HepG2 (cell line): ENCODE data around the gene APOC1. TPM values are rescaled to one million over a fixed set of nuclear protein-coding genes. Genes with fewer than 3 reads are reported as not detected.

Source experiments
- AGO2 ChIP-seq: fragments of 200-400 bp; formaldehyde crosslinking; optimal IDR thresholded peaks from 2 replicates; pipeline ENCODE3; 2017; ENCODE audit warnings: mild to moderate bottlenecking, low read depth, low read length, moderate library complexity
- ASH2L ChIP-seq: fragments of 300-600, 200-600 bp; sonication (generic); IDR thresholded peaks from 2 replicates; pipeline ENCODE4 v1.7.0; 2017; ENCODE audit warnings: low read depth, mild to moderate bottlenecking, moderate library complexity, mixed read lengths, low read length; ENCODE audit not compliant: insufficient read length
- CEBPG ChIP-seq: IDR thresholded peaks from 2 replicates; pipeline ENCODE4 v1.6.1; 2016
- ELK4 ChIP-seq: sonication (generic); formaldehyde crosslinking; IDR thresholded peaks from 2 replicates; pipeline ENCODE4 v1.9.0; 2021; ENCODE audit warnings: missing genetic modification reagents, borderline replicate concordance
- HOXA3 ChIP-seq: sonication (generic); formaldehyde crosslinking; IDR thresholded peaks from 2 replicates; pipeline ENCODE4 v1.5.0; 2020; ENCODE audit warnings: missing genetic modification reagents
- MEIS1 ChIP-seq: sonication (generic); formaldehyde crosslinking; IDR thresholded peaks from 2 replicates; pipeline ENCODE4 v1.9.0; 2021; ENCODE audit warnings: mild to moderate bottlenecking, missing genetic modification reagents, moderate library complexity, borderline replicate concordance
- MIER3 ChIP-seq: IDR thresholded peaks from 2 replicates; pipeline ENCODE4 v1.6.1; 2016; ENCODE audit warnings: missing compliant biosample characterization, borderline replicate concordance
- MZF1 ChIP-seq: sonication (generic); formaldehyde crosslinking; IDR thresholded peaks from 2 replicates; pipeline ENCODE4 v1.8.1; 2023; ENCODE audit warnings: mild to moderate bottlenecking, missing genetic modification reagents, borderline replicate concordance
- NFYC ChIP-seq: IDR thresholded peaks from 2 replicates; pipeline ENCODE4 v1.6.1; 2016; ENCODE audit warnings: missing genetic modification reagents, missing compliant biosample characterization
- ONECUT2 ChIP-seq: sonication (generic); formaldehyde crosslinking; IDR thresholded peaks from 2 replicates; pipeline ENCODE4 v1.4.0; 2020; ENCODE audit warnings: missing genetic modification reagents
- PATZ1 ChIP-seq: sonication (generic); formaldehyde crosslinking; IDR thresholded peaks from 2 replicates; pipeline ENCODE4 v1.4.0; 2020; ENCODE audit warnings: missing genetic modification reagents
- RFX1 ChIP-seq: fragments of 450-650 bp; IDR thresholded peaks from 2 replicates; pipeline ENCODE4 v1.6.1; 2017
- THRA ChIP-seq: sonication (generic); formaldehyde crosslinking; IDR thresholded peaks from 2 replicates; pipeline ENCODE4 v1.4.0; 2020; ENCODE audit warnings: missing genetic modification reagents, borderline replicate concordance
- ZBTB42 ChIP-seq: sonication (generic); formaldehyde crosslinking; IDR thresholded peaks from 2 replicates; pipeline ENCODE4 v1.5.0; 2020; ENCODE audit warnings: mild to moderate bottlenecking, missing genetic modification reagents
- ZNF12 ChIP-seq: sonication (generic); formaldehyde crosslinking; IDR thresholded peaks from 2 replicates; pipeline ENCODE4 v1.5.0; 2020; ENCODE audit warnings: missing genetic modification reagents
- ZNF34 ChIP-seq: sonication (generic); formaldehyde crosslinking; IDR thresholded peaks from 2 replicates; pipeline ENCODE4 v1.4.0; 2020; ENCODE audit warnings: mild to moderate bottlenecking, missing genetic modification reagents, borderline replicate concordance
- ZNF564 ChIP-seq: sonication (generic); formaldehyde crosslinking; IDR thresholded peaks from 2 replicates; pipeline ENCODE4 v1.8.1; 2023; ENCODE audit warnings: mild to moderate bottlenecking, missing genetic modification reagents
- ZNF782 ChIP-seq: sonication (generic); formaldehyde crosslinking; IDR thresholded peaks from 2 replicates; pipeline ENCODE4 v1.4.0; 2020; ENCODE audit warnings: missing genetic modification reagents, mild to moderate bottlenecking, borderline replicate concordance
- ZSCAN29 ChIP-seq: sonication (generic); formaldehyde crosslinking; conservative IDR thresholded peaks from 2 replicates; pipeline ENCODE4 v1.4.0; 2020; ENCODE audit warnings: mild to moderate bottlenecking, missing genetic modification reagents
- polyA plus RNA-seq, 8 experiments: library from polyadenylated mRNA; depleted of rRNA in 3 of 8; stranded (reverse) in 7 of 8; unstranded in 1 of 8; fragments of >200 nt; fragmentation: Illumina TruSeq in 4 of 8; extraction: Trizol in 4 of 8; gene quantifications; 2 replicates each; pipeline versions ENCODE4 v1.2.1 to v1.2.3, GENCODE V29; 2011 to 2016; ENCODE audit warnings: low read depth in 4 of 8, missing spikeins in 1 of 8, mixed read lengths in 1 of 8; ENCODE audit not compliant: insufficient read depth in 1 of 8
- total RNA-seq, 5 experiments: library from RNA; depleted of rRNA; stranded (reverse); fragments of >200 nt; fragmentation: Illumina TruSeq; extraction: Trizol; gene quantifications; 2 replicates each; pipeline ENCODE4 v1.2.3, GENCODE V29; 2016; ENCODE audit warnings: low read depth in 1 of 5
- TF ChIP-seq, protein P1 (sequence below): sonication (generic); formaldehyde crosslinking; IDR thresholded peaks from 2 replicates; pipeline ENCODE4 v1.4.0; 2020; ENCODE audit warnings: missing genetic modification reagents

Gene APOC1
- total and polyA plus RNA-seq, 2 of the 13 experiments (the other 11 are each of a cell fraction or from before 2014, with no cell fraction given), result 600 to 1,235 TPM

DNA sequence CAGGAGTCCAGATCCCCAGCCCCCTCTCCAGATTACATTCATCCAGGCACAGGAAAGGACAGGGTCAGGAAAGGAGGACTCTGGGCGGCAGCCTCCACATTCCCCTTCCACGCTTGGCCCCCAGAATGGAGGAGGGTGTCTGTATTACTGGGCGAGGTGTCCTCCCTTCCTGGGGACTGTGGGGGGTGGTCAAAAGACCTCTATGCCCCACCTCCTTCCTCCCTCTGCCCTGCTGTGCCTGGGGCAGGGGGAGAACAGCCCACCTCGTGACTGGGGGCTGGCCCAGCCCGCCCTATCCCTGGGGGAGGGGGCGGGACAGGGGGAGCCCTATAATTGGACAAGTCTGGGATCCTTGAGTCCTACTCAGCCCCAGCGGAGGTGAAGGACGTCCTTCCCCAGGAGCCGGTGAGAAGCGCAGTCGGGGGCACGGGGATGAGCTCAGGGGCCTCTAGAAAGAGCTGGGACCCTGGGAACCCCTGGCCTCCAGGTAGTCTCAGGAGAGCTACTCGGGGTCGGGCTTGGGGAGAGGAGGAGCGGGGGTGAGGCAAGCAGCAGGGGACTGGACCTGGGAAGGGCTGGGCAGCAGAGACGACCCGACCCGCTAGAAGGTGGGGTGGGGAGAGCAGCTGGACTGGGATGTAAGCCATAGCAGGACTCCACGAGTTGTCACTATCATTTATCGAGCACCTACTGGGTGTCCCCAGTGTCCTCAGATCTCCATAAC, 8.8 kb upstream of the APOC1 start, which contains the start of gene APOE (continued):
- TF ChIP-seq ZSCAN29 (CRISPR knock-in tag) (0 out of 2 replicates have a peak, but pooled peaks have one; percentile 54), ZNF564 (no peak), HOXA3 (CRISPR knock-in tag) (peak; percentile 13; the same call in 1 of the 2 replicates), ONECUT2 (CRISPR knock-in tag) (no peak), ZNF34 (CRISPR knock-in tag) (peak; percentile 94; the same call in 1 of the 2 replicates), AGO2 (peak; percentile 86), MIER3 (peak; percentile 26; the same call in 1 of the 2 replicates), ZNF12 (CRISPR knock-in tag) (peak; percentile 28; the same call in 1 of the 2 replicates), ZBTB42 (CRISPR knock-in tag) (0 out of 2 replicates have a peak, but pooled peaks have one; percentile 33), PATZ1 (CRISPR knock-in tag) (peak; percentile 97), ASH2L (no peak), CEBPG (CRISPR knock-in tag) (no peak), MEIS1 (CRISPR knock-in tag) (peak; percentile 82; the same call in 1 of the 2 replicates), RFX1 (no peak), ELK4 (CRISPR knock-in tag) (no peak), MZF1 (CRISPR knock-in tag) (no peak), ZNF782 (peak; percentile 69; the same call in 1 of the 2 replicates), NFYC (CRISPR knock-in tag) (no peak), THRA (CRISPR knock-in tag) (no peak)
- TF ChIP-seq, protein P1, sequence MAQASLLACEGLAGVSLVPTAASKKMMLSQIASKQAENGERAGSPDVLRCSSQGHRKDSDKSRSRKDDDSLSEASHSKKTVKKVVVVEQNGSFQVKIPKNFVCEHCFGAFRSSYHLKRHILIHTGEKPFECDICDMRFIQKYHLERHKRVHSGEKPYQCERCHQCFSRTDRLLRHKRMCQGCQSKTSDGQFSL, result 0 out of 2 replicates have a peak, but pooled peaks have one; percentile 15
